NB4 (cell line): ENCODE measurements around the gene YY2.

ENCODE experiments used
- DNase-seq: peaks from one replicate; pipeline ENCODE4 v3.0.0; 2010; ENCODE audit warnings: low read depth
- H3K4me3 ChIP-seq: one replicate; pipeline ENCODE4 v1.5.1; 2011; ENCODE audit warnings: mild to moderate bottlenecking, low read depth, low read length, moderate library complexity
- MYC ChIP-seq: IDR thresholded peaks from 2 replicates; pipeline ENCODE4 v1.6.1; 2011; ENCODE audit warnings: low read depth, low read length
- POLR2A ChIP-seq: IDR thresholded peaks from 2 replicates; pipeline ENCODE4 v1.6.1; 2011; ENCODE audit warnings: mild to moderate bottlenecking; ENCODE audit not compliant: insufficient read length; ENCODE audit errors: extremely low read depth
- TF ChIP-seq, protein P1 (sequence below): IDR thresholded peaks from 2 replicates; pipeline ENCODE4 v1.6.1; 2011; ENCODE audit warnings: low read depth, low read length
- TF ChIP-seq, protein P2 (sequence below): IDR thresholded peaks from one replicate; pipeline ENCODE4 v1.5.1; 2012; ENCODE audit warnings: low read depth, low read length

The YY2 gene

GRCh38 chrX:21907260-21907659, 51.5 kb downstream of the YY2 start:
- no peak for TF ChIP-seq MYC
- TF ChIP-seq POLR2A = no peak
- TF ChIP-seq, protein P1, sequence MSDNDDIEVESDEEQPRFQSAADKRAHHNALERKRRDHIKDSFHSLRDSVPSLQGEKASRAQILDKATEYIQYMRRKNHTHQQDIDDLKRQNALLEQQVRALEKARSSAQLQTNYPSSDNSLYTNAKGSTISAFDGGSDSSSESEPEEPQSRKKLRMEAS = no peak
- TF ChIP-seq, protein P2, sequence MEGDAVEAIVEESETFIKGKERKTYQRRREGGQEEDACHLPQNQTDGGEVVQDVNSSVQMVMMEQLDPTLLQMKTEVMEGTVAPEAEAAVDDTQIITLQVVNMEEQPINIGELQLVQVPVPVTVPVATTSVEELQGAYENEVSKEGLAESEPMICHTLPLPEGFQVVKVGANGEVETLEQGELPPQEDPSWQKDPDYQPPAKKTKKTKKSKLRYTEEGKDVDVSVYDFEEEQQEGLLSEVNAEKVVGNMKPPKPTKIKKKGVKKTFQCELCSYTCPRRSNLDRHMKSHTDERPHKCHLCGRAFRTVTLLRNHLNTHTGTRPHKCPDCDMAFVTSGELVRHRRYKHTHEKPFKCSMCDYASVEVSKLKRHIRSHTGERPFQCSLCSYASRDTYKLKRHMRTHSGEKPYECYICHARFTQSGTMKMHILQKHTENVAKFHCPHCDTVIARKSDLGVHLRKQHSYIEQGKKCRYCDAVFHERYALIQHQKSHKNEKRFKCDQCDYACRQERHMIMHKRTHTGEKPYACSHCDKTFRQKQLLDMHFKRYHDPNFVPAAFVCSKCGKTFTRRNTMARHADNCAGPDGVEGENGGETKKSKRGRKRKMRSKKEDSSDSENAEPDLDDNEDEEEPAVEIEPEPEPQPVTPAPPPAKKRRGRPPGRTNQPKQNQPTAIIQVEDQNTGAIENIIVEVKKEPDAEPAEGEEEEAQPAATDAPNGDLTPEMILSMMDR = no peak
- H3K4me3 ChIP-seq = no peak overlapping the region
- no peak for DNase-seq
